ENCODE measurements around the gene COBL.

Gene COBL

GRCh38 chr7:51027935-51028830, 288.4 kb downstream of the COBL start:
- Histone ChIP-seq H3K36me3 (ENCODE audit: control insufficient read depth, insufficient read depth, low read length) (no peaks in the 10 kb centered on the region), H3K9me3 (ENCODE audit: control insufficient read depth, low read length) (no peaks in the 10 kb centered on the region), H3K27ac (ENCODE audit: insufficient read depth, low read depth, low read length, poor library complexity, severe bottlenecking) (no peak overlapping the region), H3K27me3 (ENCODE audit: control insufficient read depth, insufficient read depth, low read length, poor library complexity, severe bottlenecking) (no peaks in the 10 kb centered on the region), H3K4me1 (ENCODE audit: control insufficient read depth, insufficient read depth, low read length) (no peaks in the 10 kb centered on the region), H3K4me3 (ENCODE audit: insufficient read depth, low read depth, low read length) (no peak overlapping the region)
- 94 to 95% methylated on average over 19 of the region's 19 CpGs for WGBS, 2 experiments

GRCh38 chr7:51027106-51027934, 289.3 kb downstream of the COBL start:
- Histone ChIP-seq H3K4me3 (ENCODE audit: insufficient read depth, low read depth, low read length) (no peak overlapping the region), H3K27ac (ENCODE audit: insufficient read depth, low read depth, low read length, poor library complexity, severe bottlenecking) (no peak overlapping the region), H3K27me3 (ENCODE audit: control insufficient read depth, insufficient read depth, low read length, poor library complexity, severe bottlenecking) (no peaks in the 10 kb centered on the region), H3K36me3 (ENCODE audit: control insufficient read depth, insufficient read depth, low read length) (no peaks in the 10 kb centered on the region), H3K4me1 (ENCODE audit: control insufficient read depth, insufficient read depth, low read length) (no peaks in the 10 kb centered on the region), H3K9me3 (ENCODE audit: control insufficient read depth, low read length) (no peaks in the 10 kb centered on the region)
- WGBS, 2 experiments: 94 to 96% methylated on average over 10 of the region's 10 CpGs

- no peaks in the 10 kb centered on the region for H3K27me3 ChIP-seq (ENCODE audit: control insufficient read depth, insufficient read depth, low read length, poor library complexity, severe bottlenecking)
- no peaks in the 10 kb centered on the region for H3K9me3 ChIP-seq (ENCODE audit: control insufficient read depth, low read length)
- H3K36me3 ChIP-seq (ENCODE audit: control insufficient read depth, insufficient read depth, low read length): no peaks in the 10 kb centered on the region
- no peak overlapping the region for H3K27ac ChIP-seq (ENCODE audit: insufficient read depth, low read depth, low read length, poor library complexity, severe bottlenecking)
- 95% methylated on average over 12 of the region's 12 CpGs for WGBS, 2 experiments
- no peak overlapping the region for H3K4me3 ChIP-seq (ENCODE audit: insufficient read depth, low read depth, low read length)
- H3K4me1 ChIP-seq (ENCODE audit: control insufficient read depth, insufficient read depth, low read length): no peaks in the 10 kb centered on the region
These were observed 290.3 kb downstream of the COBL start for GRCh38 chr7:51026341-51026740.

- H3K4me1 ChIP-seq (ENCODE audit: control insufficient read depth, insufficient read depth, low read length): no peaks in the 10 kb centered on the region
- H3K36me3 ChIP-seq (ENCODE audit: control insufficient read depth, insufficient read depth, low read length): no peaks in the 10 kb centered on the region
- H3K9me3 ChIP-seq (ENCODE audit: control insufficient read depth, low read length): no peaks in the 10 kb centered on the region
- no peak overlapping the region for H3K27ac ChIP-seq (ENCODE audit: insufficient read depth, low read depth, low read length, poor library complexity, severe bottlenecking)
- no peak overlapping the region for H3K4me3 ChIP-seq (ENCODE audit: insufficient read depth, low read depth, low read length)
- 93 to 94% methylated on average over 2 of the region's 2 CpGs for WGBS, 2 experiments
- no peaks in the 10 kb centered on the region for H3K27me3 ChIP-seq (ENCODE audit: control insufficient read depth, insufficient read depth, low read length, poor library complexity, severe bottlenecking)
These were observed 290.9 kb downstream of the COBL start for GRCh38 chr7:51025668-51026067.

- Histone ChIP-seq H3K9me3 (ENCODE audit: control insufficient read depth, low read length) (no peaks in the 10 kb centered on the region), H3K4me1 (ENCODE audit: control insufficient read depth, insufficient read depth, low read length) (no peaks in the 10 kb centered on the region), H3K27ac (ENCODE audit: insufficient read depth, low read depth, low read length, poor library complexity, severe bottlenecking) (no peak overlapping the region), H3K4me3 (ENCODE audit: insufficient read depth, low read depth, low read length) (no peak overlapping the region), H3K36me3 (ENCODE audit: control insufficient read depth, insufficient read depth, low read length) (no peaks in the 10 kb centered on the region), H3K27me3 (ENCODE audit: control insufficient read depth, insufficient read depth, low read length, poor library complexity, severe bottlenecking) (no peaks in the 10 kb centered on the region)
- 96 to 97% methylated on average over 16 of the region's 16 CpGs for WGBS, 2 experiments
These were observed 291.7 kb downstream of the COBL start for GRCh38 chr7:51024867-51025266.

GRCh38 chr7:51023547-51023946, 293.1 kb downstream of the COBL start:
- WGBS, 2 experiments: 93 to 94% methylated on average over 9 of the region's 9 CpGs
- Histone ChIP-seq H3K4me1 (ENCODE audit: control insufficient read depth, insufficient read depth, low read length) (no peaks in the 10 kb centered on the region), H3K27ac (ENCODE audit: insufficient read depth, low read depth, low read length, poor library complexity, severe bottlenecking) (no peak overlapping the region), H3K9me3 (ENCODE audit: control insufficient read depth, low read length) (no peaks in the 10 kb centered on the region), H3K4me3 (ENCODE audit: insufficient read depth, low read depth, low read length) (no peak overlapping the region), H3K27me3 (ENCODE audit: control insufficient read depth, insufficient read depth, low read length, poor library complexity, severe bottlenecking) (no peaks in the 10 kb centered on the region), H3K36me3 (ENCODE audit: control insufficient read depth, insufficient read depth, low read length) (no peaks in the 10 kb centered on the region)

GRCh38 chr7:51022821-51023220, 293.8 kb downstream of the COBL start:
- no peak overlapping the region for H3K4me3 ChIP-seq (ENCODE audit: insufficient read depth, low read depth, low read length)
- no peaks in the 10 kb centered on the region for H3K4me1 ChIP-seq (ENCODE audit: control insufficient read depth, insufficient read depth, low read length)
- no peaks in the 10 kb centered on the region for H3K36me3 ChIP-seq (ENCODE audit: control insufficient read depth, insufficient read depth, low read length)
- no peak overlapping the region for H3K27ac ChIP-seq (ENCODE audit: insufficient read depth, low read depth, low read length, poor library complexity, severe bottlenecking)
- H3K27me3 ChIP-seq (ENCODE audit: control insufficient read depth, insufficient read depth, low read length, poor library complexity, severe bottlenecking): no peaks in the 10 kb centered on the region
- WGBS, 2 experiments: 94 to 99% methylated on average over 6 of the region's 6 CpGs
- no peaks in the 10 kb centered on the region for H3K9me3 ChIP-seq (ENCODE audit: control insufficient read depth, low read length)

- no peaks in the 10 kb centered on the region for H3K27me3 ChIP-seq (ENCODE audit: control insufficient read depth, insufficient read depth, low read length, poor library complexity, severe bottlenecking)
- WGBS, 2 experiments: 91 to 93% methylated on average over 20 of the region's 20 CpGs
- H3K27ac ChIP-seq (ENCODE audit: insufficient read depth, low read depth, low read length, poor library complexity, severe bottlenecking): no peak overlapping the region
These were observed 294.6 kb downstream of the COBL start for GRCh38 chr7:51021906-51022570.

GRCh38 chr7:51020944-51021343, 295.7 kb downstream of the COBL start:
- no peak overlapping the region for H3K4me3 ChIP-seq (ENCODE audit: insufficient read depth, low read depth, low read length)
- no peaks in the 10 kb centered on the region for H3K36me3 ChIP-seq (ENCODE audit: control insufficient read depth, insufficient read depth, low read length)
- H3K4me1 ChIP-seq (ENCODE audit: control insufficient read depth, insufficient read depth, low read length): no peaks in the 10 kb centered on the region
- WGBS, 2 experiments: 87 to 94% methylated on average over 3 of the region's 3 CpGs
- H3K27ac ChIP-seq (ENCODE audit: insufficient read depth, low read depth, low read length, poor library complexity, severe bottlenecking): no peak overlapping the region
- no peaks in the 10 kb centered on the region for H3K9me3 ChIP-seq (ENCODE audit: control insufficient read depth, low read length)
- no peaks in the 10 kb centered on the region for H3K27me3 ChIP-seq (ENCODE audit: control insufficient read depth, insufficient read depth, low read length, poor library complexity, severe bottlenecking)

More at GRCh38 chr7:51021906-51022570, 294.6 kb downstream of the COBL start:
- H3K4me3 ChIP-seq (ENCODE audit: insufficient read depth, low read depth, low read length): no peak overlapping the region
- no peaks in the 10 kb centered on the region for H3K36me3 ChIP-seq (ENCODE audit: control insufficient read depth, insufficient read depth, low read length)
- H3K9me3 ChIP-seq (ENCODE audit: control insufficient read depth, low read length): no peaks in the 10 kb centered on the region
- H3K4me1 ChIP-seq (ENCODE audit: control insufficient read depth, insufficient read depth, low read length): no peaks in the 10 kb centered on the region
